Endodermal cell (in vitro differentiated cells): ENCODE measurements around the gene NFIC. TPM values are rescaled to one million over a fixed set of nuclear protein-coding genes. Genes with fewer than 3 reads are reported as not detected.

Experiments
- DNase-seq: peaks from one replicate; pipeline ENCODE4 v3.0.0-alpha.2; 2017
- H3K27ac ChIP-seq: 2 replicates; pipeline ENCODE4 v1.5.1; 2013; ENCODE audit warnings: mild to moderate bottlenecking, low read depth, low read length, moderate library complexity
- H3K27me3 ChIP-seq: 2 replicates; pipeline ENCODE4 v1.6.1; 2013; ENCODE audit warnings: mild to moderate bottlenecking, low read length, moderate library complexity; ENCODE audit not compliant: insufficient read depth, control insufficient read depth, poor library complexity, severe bottlenecking
- H3K36me3 ChIP-seq: 2 replicates; pipeline ENCODE4 v1.7.0; 2013; ENCODE audit warnings: mild to moderate bottlenecking, low read length, moderate library complexity; ENCODE audit not compliant: control insufficient read depth, insufficient read depth
- H3K4me1 ChIP-seq: one replicate; pipeline ENCODE4 v1.7.0; 2013; ENCODE audit warnings: low read length; ENCODE audit not compliant: control insufficient read depth, insufficient read depth
- H3K4me3 ChIP-seq: 2 replicates; pipeline ENCODE4 v1.5.1; 2013; ENCODE audit warnings: mild to moderate bottlenecking, low read length, moderate library complexity
- H3K9ac ChIP-seq: 2 replicates; pipeline ENCODE4 v1.6.1; 2013; ENCODE audit warnings: mild to moderate bottlenecking, low read length, moderate library complexity; ENCODE audit not compliant: poor library complexity, severe bottlenecking; ENCODE audit errors: extremely low read depth
- H3K9me3 ChIP-seq: 2 replicates; pipeline ENCODE4 v1.6.1; 2013; ENCODE audit warnings: mild to moderate bottlenecking, low read length, moderate library complexity; ENCODE audit not compliant: control insufficient read depth
- H3K27ac Mint-ChIP-seq: 2 replicates; pipeline ENCODE4 v1.8.0; 2020; ENCODE audit warnings: mixed read lengths
- H3K27me3 Mint-ChIP-seq: 2 replicates; pipeline ENCODE4 v1.8.0; 2021; ENCODE audit warnings: mild to moderate bottlenecking, mixed read lengths; ENCODE audit not compliant: insufficient read depth
- H3K36me3 Mint-ChIP-seq: 2 replicates; pipeline ENCODE4 v1.8.0; 2020; ENCODE audit warnings: low read depth, mixed read lengths
- H3K4me1 Mint-ChIP-seq: 2 replicates; pipeline ENCODE4 v1.8.0; 2020; ENCODE audit warnings: mixed read lengths
- H3K4me3 Mint-ChIP-seq: 2 replicates; pipeline ENCODE4 v1.8.0; 2020; ENCODE audit warnings: mild to moderate bottlenecking, moderate library complexity, mixed read lengths
- H3K9me3 Mint-ChIP-seq: 2 replicates; pipeline ENCODE4 v1.8.0; 2020; ENCODE audit warnings: mild to moderate bottlenecking, mixed read lengths
- WGBS, 2 experiments: methylation state at CpG; one replicate each; pipeline versions ENCODE4 v1.1.5 to v1.1.7; 2013; ENCODE audit warnings: missing lambda C conversion rate in 2 of 2, mixed read lengths in 1 of 2; ENCODE audit not compliant: insufficient coverage in 1 of 2, insufficient read length in 1 of 2; 5-methylcytosine and 5-hydroxymethylcytosine counted together
- total RNA-seq, 2 donors: library from RNA; stranded (reverse); fragmentation: NEBNext Ultra II Directional in 1 of 2; extraction: Animal tissue kit (Norgen Biotek cat#: 25700) in 1 of 2; gene quantifications; 2 replicates in 1 of 2; 3 replicates in 1 of 2; pipeline ENCODE4 v1.2.1, GENCODE V29; 2021
- TF ChIP-seq, protein P1 (sequence below): fragments of 200-600 bp; sonication (generic); conservative IDR thresholded peaks from 2 replicates; pipeline ENCODE4 v1.5.0; 2021; ENCODE audit warnings: antibody characterized with exemption, mild to moderate bottlenecking

NFIC gene
- total RNA-seq, 2 donors from 2014 or later = 5.2 to 6.6 TPM

DNA sequence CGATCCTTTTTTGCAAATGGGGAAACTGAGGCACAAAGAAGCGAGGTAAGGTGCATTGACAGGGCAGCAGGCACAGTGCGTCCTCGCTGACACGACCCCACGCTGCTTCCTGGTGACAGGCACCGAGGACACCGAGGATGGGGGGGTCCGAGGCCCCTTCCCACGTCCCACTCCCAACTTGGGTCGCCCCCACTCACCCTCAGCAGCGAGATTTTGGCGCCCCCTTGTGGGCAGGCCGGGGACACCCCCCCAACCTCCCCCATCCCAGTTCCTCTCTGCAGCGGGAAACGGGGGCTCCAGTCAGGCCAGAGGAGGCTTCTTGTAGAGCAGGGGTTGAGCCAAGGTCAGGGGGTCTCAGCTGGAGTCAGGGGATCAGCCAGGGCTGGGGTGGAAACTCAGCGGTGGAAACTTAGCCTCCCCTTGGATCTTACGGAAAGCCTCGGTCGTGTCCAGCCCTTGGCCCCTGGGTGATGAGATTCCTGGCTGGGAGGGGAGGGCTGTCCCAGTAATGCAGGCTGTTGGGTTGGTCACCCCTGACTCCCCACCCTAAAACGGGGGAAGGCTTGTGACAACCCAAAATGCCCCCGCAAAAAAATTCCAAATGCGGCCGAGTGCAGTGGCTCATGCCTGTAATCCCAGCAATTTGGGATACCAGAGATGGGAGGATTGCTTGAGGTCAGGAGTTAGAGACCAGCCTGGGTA is 105.7 kb downstream of the NFIC start:
- no peaks in the 10 kb centered on the region for H3K4me1 Mint-ChIP-seq
- Histone ChIP-seq H3K27me3 (peaks cover 21% of the 10 kb centered on the region), H3K9me3 (no peaks in the 10 kb centered on the region), H3K4me3 (no peak overlapping the region), H3K4me1 (no peaks in the 10 kb centered on the region), H3K36me3 (no peaks in the 10 kb centered on the region), H3K9ac (no peak overlapping the region), H3K27ac (no peak overlapping the region)
- H3K4me3 Mint-ChIP-seq = no peak overlapping the region
- peak; percentile 80 for DNase-seq
- H3K9me3 Mint-ChIP-seq = peaks cover 12% of the 10 kb centered on the region
- no peak overlapping the region for H3K27ac Mint-ChIP-seq
- H3K36me3 Mint-ChIP-seq = no peaks in the 10 kb centered on the region
- 45 to 61% methylated on average over 7 to 20 of the region's 24 CpGs for WGBS, 2 experiments
- TF ChIP-seq, protein P1, sequence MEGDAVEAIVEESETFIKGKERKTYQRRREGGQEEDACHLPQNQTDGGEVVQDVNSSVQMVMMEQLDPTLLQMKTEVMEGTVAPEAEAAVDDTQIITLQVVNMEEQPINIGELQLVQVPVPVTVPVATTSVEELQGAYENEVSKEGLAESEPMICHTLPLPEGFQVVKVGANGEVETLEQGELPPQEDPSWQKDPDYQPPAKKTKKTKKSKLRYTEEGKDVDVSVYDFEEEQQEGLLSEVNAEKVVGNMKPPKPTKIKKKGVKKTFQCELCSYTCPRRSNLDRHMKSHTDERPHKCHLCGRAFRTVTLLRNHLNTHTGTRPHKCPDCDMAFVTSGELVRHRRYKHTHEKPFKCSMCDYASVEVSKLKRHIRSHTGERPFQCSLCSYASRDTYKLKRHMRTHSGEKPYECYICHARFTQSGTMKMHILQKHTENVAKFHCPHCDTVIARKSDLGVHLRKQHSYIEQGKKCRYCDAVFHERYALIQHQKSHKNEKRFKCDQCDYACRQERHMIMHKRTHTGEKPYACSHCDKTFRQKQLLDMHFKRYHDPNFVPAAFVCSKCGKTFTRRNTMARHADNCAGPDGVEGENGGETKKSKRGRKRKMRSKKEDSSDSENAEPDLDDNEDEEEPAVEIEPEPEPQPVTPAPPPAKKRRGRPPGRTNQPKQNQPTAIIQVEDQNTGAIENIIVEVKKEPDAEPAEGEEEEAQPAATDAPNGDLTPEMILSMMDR = peak; percentile 90
- H3K27me3 Mint-ChIP-seq = peaks cover 29% of the 10 kb centered on the region

DNA sequence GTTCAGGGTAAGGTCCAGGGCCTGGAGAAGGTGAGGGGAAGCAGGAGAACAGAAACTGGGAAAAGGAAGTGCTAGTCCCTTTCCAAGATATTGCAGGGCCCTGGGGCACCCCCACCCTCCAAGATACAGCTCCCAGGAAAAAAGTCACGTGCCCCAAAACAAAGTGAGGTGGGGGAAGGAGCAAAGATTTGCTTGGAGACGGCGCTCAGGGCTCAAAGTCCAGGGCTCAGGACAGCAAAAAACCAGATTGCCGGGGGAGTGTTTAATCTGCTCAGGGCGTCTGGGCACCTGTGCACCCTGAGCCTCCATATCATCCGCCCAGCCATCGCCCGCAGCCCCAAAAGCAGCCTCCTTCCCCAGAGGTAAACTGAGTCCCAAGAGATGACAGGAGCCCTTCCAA is 107.6 kb downstream of the NFIC start:
- Histone ChIP-seq H3K27ac (no peak overlapping the region), H3K9me3 (no peaks in the 10 kb centered on the region), H3K4me3 (no peak overlapping the region), H3K27me3 (peaks cover 21% of the 10 kb centered on the region), H3K9ac (no peak overlapping the region), H3K4me1 (no peaks in the 10 kb centered on the region), H3K36me3 (no peaks in the 10 kb centered on the region)
- WGBS, 2 experiments = 82 to 93% methylated on average over 7 to 8 of the region's 8 CpGs
- no peaks in the 10 kb centered on the region for H3K4me1 Mint-ChIP-seq
- H3K9me3 Mint-ChIP-seq = peaks cover 3% of the 10 kb centered on the region
- TF ChIP-seq, protein P1 = no peak
- H3K36me3 Mint-ChIP-seq = no peaks in the 10 kb centered on the region
- no peak for DNase-seq
- peaks cover 25% of the 10 kb centered on the region for H3K27me3 Mint-ChIP-seq
- H3K4me3 Mint-ChIP-seq = no peak overlapping the region
- no peak overlapping the region for H3K27ac Mint-ChIP-seq

DNA sequence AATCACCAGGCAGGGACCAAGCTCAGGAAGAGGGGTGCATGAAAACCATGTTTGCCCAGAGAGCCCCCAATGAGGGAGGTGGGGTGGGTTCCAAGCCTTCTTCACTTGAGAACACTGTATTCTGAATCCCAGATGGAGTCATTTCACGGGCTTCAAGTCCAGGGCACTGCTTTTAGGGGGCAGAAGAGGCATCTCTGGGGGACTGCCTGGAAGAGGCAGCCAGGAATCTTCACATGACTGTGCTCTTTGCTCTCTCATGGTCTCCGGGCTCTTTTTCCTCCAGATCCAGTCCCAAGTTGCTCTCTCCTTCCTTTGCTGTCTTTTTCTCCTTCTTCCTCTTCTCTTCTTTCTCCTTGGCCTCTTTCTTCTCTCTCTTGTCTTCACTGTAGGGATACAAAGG is 108.2 kb downstream of the NFIC start:
- H3K27me3 Mint-ChIP-seq = peaks cover 19% of the 10 kb centered on the region
- H3K4me3 ChIP-seq = no peak overlapping the region
- no peak for DNase-seq
- H3K4me3 Mint-ChIP-seq = no peak overlapping the region
- H3K4me1 ChIP-seq = no peaks in the 10 kb centered on the region
- H3K36me3 ChIP-seq = no peaks in the 10 kb centered on the region
- no peaks in the 10 kb centered on the region for H3K9me3 ChIP-seq
- no peak overlapping the region for H3K27ac ChIP-seq
- WGBS, 2 experiments = 70 to 80% methylated on average over 2 of the region's 2 CpGs
- peaks cover 17% of the 10 kb centered on the region for H3K27me3 ChIP-seq
- no peak overlapping the region for H3K9ac ChIP-seq
- no peaks in the 10 kb centered on the region for H3K36me3 Mint-ChIP-seq
- no peaks in the 10 kb centered on the region for H3K4me1 Mint-ChIP-seq
- no peak overlapping the region for H3K27ac Mint-ChIP-seq
- H3K9me3 Mint-ChIP-seq = no peaks in the 10 kb centered on the region
- TF ChIP-seq, protein P1 = no peak
